GM12891 (cell line): ENCODE measurements around the gene ALDH1L2.

Experiments
- PAX5 ChIP-seq: IDR thresholded peaks from 2 replicates; pipeline ENCODE4 v1.6.1; 2011; ENCODE audit warnings: low read length, moderate library complexity, mild to moderate bottlenecking; ENCODE audit not compliant: insufficient read depth, severe bottlenecking
- POLR2A ChIP-seq: IDR thresholded peaks from 2 replicates; pipeline ENCODE4 v1.6.1; 2011; ENCODE audit warnings: low read depth, low read length, control low read depth
- POLR2AphosphoS5 ChIP-seq: IDR thresholded peaks from 2 replicates; pipeline ENCODE4 v1.6.1; 2011; ENCODE audit warnings: low read depth, low read length, control low read depth
- POU2F2 ChIP-seq: IDR thresholded peaks from 2 replicates; pipeline ENCODE4 v1.6.1; 2011; ENCODE audit warnings: low read depth, mild to moderate bottlenecking, control low read depth, low read length, moderate library complexity
- SPI1 ChIP-seq: IDR thresholded peaks from 2 replicates; pipeline ENCODE4 v1.6.1; 2011; ENCODE audit warnings: low read depth, low read length, control low read depth
- TAF1 ChIP-seq: IDR thresholded peaks from 2 replicates; pipeline ENCODE4 v1.6.1; 2011; ENCODE audit warnings: low read depth, low read length, control low read depth

DNA sequence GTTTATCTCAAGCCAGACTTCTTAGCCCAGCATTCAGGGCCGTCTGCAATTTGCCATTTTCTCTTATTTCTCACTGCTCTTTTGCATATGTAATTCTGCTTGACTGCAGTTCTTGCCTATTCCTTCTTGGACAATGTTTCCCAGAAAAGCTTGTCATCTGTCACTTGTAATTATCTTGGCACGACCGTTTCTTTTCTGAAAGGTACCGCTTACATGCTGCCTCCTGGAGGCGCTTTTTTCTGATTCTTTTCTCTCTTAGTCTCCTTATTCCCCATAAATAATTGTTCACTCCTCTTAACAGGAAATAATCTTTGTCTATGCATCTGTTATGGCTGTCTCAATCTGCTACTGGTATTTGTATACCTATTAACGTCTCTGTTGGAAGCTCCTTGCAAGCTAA lies 1.2 kb upstream of the ALDH1L2 start:
- TF ChIP-seq POLR2A (no peak), POLR2AphosphoS5 (no peak), SPI1 (no peak), TAF1 (no peak), POU2F2 (no peak), PAX5 (no peak)
